ENCODE results near the gene CFAP46. TPM values are rescaled to one million over a fixed set of nuclear protein-coding genes. Genes with fewer than 3 reads are reported as not detected.

CFAP46 gene
- total RNA-seq, 1 donor from 2014 or later, result 1.6 TPM

DNA sequence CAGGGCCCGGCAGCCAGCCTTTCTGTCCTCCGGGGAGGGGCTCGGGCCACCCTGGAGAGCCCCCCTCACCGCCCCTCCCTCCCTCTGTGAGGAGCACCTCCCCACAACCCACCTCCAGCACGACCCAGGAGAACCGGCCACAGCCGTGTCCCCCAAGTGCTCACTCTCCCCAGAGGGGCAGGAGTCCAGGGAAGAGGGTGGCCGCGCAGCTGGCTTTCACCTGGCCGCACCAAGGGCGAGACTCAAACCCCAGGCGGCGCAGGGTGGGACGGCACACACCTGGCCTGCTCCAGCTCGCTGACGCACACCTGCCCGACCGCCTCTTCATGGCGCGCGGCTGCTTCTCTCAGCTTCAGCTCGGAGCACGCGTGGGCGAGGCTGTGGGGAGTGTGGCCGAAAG lies 73.4 kb downstream of the CFAP46 start:
- H3K27me3 Mint-ChIP-seq (ENCODE audit: insufficient read depth, low read depth), result peaks cover 5% of the 10 kb centered on the region
- TF ChIP-seq EZH2phosphoT487 (IDR thresholded peaks at IDR 0.05), result no peak
- no peak for TF ChIP-seq EZH2 (IDR thresholded peaks at IDR 0.05)
- TF ChIP-seq, protein P1, sequence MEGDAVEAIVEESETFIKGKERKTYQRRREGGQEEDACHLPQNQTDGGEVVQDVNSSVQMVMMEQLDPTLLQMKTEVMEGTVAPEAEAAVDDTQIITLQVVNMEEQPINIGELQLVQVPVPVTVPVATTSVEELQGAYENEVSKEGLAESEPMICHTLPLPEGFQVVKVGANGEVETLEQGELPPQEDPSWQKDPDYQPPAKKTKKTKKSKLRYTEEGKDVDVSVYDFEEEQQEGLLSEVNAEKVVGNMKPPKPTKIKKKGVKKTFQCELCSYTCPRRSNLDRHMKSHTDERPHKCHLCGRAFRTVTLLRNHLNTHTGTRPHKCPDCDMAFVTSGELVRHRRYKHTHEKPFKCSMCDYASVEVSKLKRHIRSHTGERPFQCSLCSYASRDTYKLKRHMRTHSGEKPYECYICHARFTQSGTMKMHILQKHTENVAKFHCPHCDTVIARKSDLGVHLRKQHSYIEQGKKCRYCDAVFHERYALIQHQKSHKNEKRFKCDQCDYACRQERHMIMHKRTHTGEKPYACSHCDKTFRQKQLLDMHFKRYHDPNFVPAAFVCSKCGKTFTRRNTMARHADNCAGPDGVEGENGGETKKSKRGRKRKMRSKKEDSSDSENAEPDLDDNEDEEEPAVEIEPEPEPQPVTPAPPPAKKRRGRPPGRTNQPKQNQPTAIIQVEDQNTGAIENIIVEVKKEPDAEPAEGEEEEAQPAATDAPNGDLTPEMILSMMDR (IDR thresholded peaks at IDR 0.05), result no peak
- Histone ChIP-seq H3K36me3 (no peaks in the 10 kb centered on the region), H2AFZ (replicated peaks) (no peak overlapping the region), H3K4me2 (no peak overlapping the region), H4K20me1 (ENCODE audit: low read depth) (no peaks in the 10 kb centered on the region), H3K27ac (no peak overlapping the region), H3K9me3 (ENCODE audit: low read depth) (no peaks in the 10 kb centered on the region), H3F3A (ENCODE audit: low read depth) (no peaks in the 10 kb centered on the region), H3K4me1 (no peaks in the 10 kb centered on the region), H3K9ac (no peak overlapping the region), H3K79me2 (ENCODE audit: low read depth) (no peaks in the 10 kb centered on the region), H3K27me3 (no peaks in the 10 kb centered on the region), H3K4me3 (no peak overlapping the region)
- H3K4me3 Mint-ChIP-seq, result no peak overlapping the region
- H3K27ac Mint-ChIP-seq, result no peak overlapping the region
- DNase-seq (ENCODE audit: low spot score), result no peak
- H3K4me1 Mint-ChIP-seq, result peaks cover 5% of the 10 kb centered on the region
- H3K9me3 Mint-ChIP-seq, result peaks cover 9% of the 10 kb centered on the region
- no peaks in the 10 kb centered on the region for H3K36me3 Mint-ChIP-seq

DNA sequence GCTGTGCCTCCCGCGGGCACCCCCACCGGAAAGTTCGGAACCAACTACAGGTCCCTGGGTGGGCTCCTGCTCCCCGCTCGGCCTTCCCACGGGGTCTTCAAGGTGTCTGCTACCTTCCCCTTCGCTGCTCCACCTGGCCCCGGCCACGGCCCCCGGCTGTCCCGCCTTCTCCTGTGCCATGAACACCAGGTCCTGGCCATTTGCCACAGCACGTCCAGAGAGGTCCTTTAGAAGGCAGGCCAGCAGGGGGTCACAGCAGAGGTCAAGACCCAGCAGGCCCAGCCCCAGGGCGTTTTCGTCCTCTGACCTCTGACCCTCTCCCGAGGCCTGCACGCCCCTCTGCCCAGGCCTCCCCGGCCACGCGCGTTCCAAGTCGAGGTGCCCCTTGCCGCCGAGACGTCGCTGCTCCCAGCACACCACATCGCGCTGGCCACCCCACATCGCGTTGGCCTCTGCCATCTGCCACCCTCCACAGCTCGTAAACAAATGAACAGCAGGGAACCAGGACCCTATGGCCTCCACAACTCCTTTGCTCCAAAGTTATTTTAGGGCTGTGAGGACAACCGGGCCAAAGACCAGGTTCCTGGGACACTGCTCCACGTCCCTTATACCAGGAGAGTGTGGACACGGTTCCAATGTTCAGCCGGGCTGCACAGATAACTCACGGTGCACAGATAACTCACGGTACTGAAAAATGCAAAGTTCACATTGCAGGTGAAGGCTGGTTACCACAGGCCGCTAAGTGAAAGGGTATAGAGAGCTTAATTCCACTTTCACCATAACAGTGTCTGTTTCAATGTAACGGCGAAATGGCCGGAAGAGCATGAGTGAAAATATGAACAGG lies 74.3 kb downstream of the CFAP46 start:
- peaks cover 11% of the 10 kb centered on the region for H3K27me3 Mint-ChIP-seq (ENCODE audit: insufficient read depth, low read depth)
- no peak overlapping the region for H3K27ac ChIP-seq
- TF ChIP-seq EZH2 (IDR thresholded peaks at IDR 0.05) (no peak), EZH2phosphoT487 (IDR thresholded peaks at IDR 0.05) (no peak)
- TF ChIP-seq, protein P1 (IDR thresholded peaks at IDR 0.05), result no peak
- no peak overlapping the region for H3K4me3 Mint-ChIP-seq
- no peaks in the 10 kb centered on the region for H3F3A ChIP-seq (ENCODE audit: low read depth)
- no peak overlapping the region for H3K27ac Mint-ChIP-seq
- H4K20me1 ChIP-seq (ENCODE audit: low read depth), result no peaks in the 10 kb centered on the region
- DNase-seq (ENCODE audit: low spot score), result no peak
- no peaks in the 10 kb centered on the region for H3K4me1 ChIP-seq
- H3K4me1 Mint-ChIP-seq, result peaks cover 10% of the 10 kb centered on the region
- no peaks in the 10 kb centered on the region for H3K9me3 ChIP-seq (ENCODE audit: low read depth)
- no peaks in the 10 kb centered on the region for H3K36me3 Mint-ChIP-seq
- H3K27me3 ChIP-seq, result no peaks in the 10 kb centered on the region
- H2AFZ ChIP-seq (replicated peaks), result no peak overlapping the region
- H3K79me2 ChIP-seq (ENCODE audit: low read depth), result no peaks in the 10 kb centered on the region
- no peak overlapping the region for H3K4me3 ChIP-seq
- H3K36me3 ChIP-seq, result no peaks in the 10 kb centered on the region
- H3K9me3 Mint-ChIP-seq, result peaks cover 9% of the 10 kb centered on the region
- H3K4me2 ChIP-seq, result no peak overlapping the region
- no peak overlapping the region for H3K9ac ChIP-seq

- no peak for TF ChIP-seq EZH2phosphoT487 (IDR thresholded peaks at IDR 0.05)
- no peak for TF ChIP-seq EZH2 (IDR thresholded peaks at IDR 0.05)
- TF ChIP-seq, protein P1 (IDR thresholded peaks at IDR 0.05), result no peak
Measured at GRCh38 chr10:132866601-132867381, 75.6 kb downstream of the CFAP46 start.

More at GRCh38 chr10:132866601-132867381, 75.6 kb downstream of the CFAP46 start:
- Histone ChIP-seq H3K4me2 (no peak overlapping the region), H3K36me3 (no peaks in the 10 kb centered on the region), H4K20me1 (ENCODE audit: low read depth) (no peaks in the 10 kb centered on the region), H3K27me3 (no peaks in the 10 kb centered on the region), H3K4me3 (no peak overlapping the region), H2AFZ (replicated peaks) (no peak overlapping the region), H3F3A (ENCODE audit: low read depth) (no peaks in the 10 kb centered on the region), H3K4me1 (no peaks in the 10 kb centered on the region), H3K9ac (no peak overlapping the region), H3K27ac (no peak overlapping the region), H3K9me3 (ENCODE audit: low read depth) (no peaks in the 10 kb centered on the region), H3K79me2 (ENCODE audit: low read depth) (no peaks in the 10 kb centered on the region)
- DNase-seq (ENCODE audit: low spot score), result no peak
- peaks cover 13% of the 10 kb centered on the region for H3K4me1 Mint-ChIP-seq
- peaks cover 9% of the 10 kb centered on the region for H3K9me3 Mint-ChIP-seq
- H3K27ac Mint-ChIP-seq, result peak overlapping the region; percentile 8
- H3K27me3 Mint-ChIP-seq (ENCODE audit: insufficient read depth, low read depth), result peaks cover 11% of the 10 kb centered on the region
- H3K36me3 Mint-ChIP-seq, result no peaks in the 10 kb centered on the region
- H3K4me3 Mint-ChIP-seq, result no peak overlapping the region
